NK-92 (cell line): ENCODE results near the gene CYP24A1.

ENCODE experiments used
- DNase-seq: peaks from one replicate; lab custom pipeline; 2025; ENCODE audit not compliant: unreplicated experiment; lab: John Stamatoyannopoulos, UW

The CYP24A1 gene

DNA sequence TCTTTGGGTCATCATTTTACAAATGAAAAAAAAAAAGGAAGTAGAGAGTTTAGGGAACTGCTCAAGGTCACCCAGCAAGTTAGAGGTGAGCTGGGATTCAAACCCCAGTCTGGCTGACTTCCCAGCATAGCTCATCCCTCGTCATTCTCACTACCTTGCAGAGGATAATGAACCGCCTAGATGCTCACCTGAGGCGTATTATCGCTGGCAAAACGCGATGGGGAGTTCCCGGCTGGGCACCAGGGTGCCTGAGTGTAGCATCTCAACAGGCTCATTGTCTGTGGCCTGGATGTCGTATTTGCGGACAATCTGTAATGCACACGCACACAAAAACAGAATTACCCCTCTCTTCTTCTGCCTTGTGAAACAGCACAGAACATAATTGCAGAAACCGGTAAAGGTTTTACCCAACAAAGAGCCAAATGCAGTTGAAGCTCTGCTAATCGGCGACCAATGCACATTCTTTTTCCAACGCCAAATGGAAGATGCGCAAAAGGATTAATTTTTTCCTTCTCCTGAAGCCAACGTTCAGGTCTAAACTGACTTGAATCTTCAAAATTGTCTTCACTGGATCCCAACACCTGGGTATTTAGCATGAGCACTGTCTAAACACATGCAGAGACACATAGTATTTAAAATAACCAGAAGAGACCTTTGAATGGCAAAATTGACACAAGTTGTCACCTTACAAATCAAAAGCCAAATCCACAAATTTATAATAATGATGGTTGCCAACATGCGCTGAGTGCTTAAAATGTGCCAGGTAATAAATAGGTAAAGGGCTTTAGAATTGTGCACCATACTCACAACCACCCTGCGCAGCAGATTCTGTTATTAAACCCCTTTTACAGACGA lies 16.6 kb downstream of the CYP24A1 start:
- DNase-seq = no peak

DNA sequence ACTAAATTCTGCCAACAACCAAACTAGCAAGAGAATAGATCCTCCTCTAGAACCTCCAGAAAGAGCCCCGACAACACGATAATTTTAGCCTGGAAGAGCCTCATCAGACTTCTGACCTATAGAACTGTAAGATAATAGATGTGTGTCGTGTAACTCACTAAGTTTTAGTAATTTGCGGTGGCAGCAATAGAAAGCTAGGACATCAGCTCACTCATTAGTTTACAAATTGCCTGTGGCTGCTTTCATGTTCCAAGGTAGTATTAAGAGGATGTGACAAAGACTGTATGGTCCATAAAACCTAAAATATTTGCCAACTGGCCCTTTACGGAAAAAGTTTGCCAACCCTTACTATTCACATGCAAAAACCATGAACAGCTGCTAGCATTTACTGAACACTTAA lies 17.3 kb downstream of the CYP24A1 start:
- DNase-seq = no peak

DNA sequence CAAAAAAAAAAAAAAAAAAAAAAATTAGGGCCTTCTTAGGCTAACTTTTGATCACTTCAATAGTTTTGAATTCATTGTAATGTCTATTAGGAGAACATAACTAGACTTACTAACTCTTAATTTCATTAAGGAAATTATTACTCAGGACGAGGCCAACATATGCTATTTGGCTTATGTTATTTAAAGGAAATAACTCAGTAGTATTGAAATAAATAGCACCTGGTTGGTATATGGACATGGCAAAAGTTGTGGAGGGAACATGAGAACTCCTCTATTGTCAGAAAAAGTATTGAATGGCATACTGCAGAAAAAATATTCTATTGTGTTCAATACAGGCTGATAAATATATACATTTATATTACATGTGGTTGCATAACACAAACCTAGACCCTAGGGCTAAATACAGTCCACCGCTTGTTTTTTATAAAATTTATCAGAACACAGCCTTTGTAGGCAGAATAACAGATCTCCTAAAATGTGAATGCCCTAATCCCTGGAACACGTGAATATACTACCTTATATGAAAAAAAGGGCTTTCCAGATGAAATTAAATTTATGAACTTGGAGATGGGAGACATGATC lies 18.0 kb downstream of the CYP24A1 start:
- DNase-seq = no peak

DNA sequence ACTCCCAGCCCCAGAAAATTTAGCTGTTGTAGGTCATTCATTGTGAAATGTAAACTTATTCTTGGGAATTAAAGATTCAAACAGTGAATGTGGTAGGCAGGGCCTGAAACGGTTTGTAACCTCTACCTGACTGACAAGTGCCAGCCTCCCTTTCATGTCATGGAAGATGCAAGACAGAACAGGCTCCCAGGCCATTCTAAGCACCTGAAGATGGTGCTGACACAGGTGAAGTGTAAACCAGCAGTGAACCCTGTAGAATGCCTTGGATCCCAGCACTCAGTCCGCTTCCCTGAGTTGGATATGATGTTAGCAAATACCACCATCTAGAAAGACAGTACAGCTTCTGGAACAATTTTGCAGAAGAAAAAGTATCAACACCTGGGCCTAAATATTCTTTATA lies 19.3 kb downstream of the CYP24A1 start:
- no peak for DNase-seq

DNA sequence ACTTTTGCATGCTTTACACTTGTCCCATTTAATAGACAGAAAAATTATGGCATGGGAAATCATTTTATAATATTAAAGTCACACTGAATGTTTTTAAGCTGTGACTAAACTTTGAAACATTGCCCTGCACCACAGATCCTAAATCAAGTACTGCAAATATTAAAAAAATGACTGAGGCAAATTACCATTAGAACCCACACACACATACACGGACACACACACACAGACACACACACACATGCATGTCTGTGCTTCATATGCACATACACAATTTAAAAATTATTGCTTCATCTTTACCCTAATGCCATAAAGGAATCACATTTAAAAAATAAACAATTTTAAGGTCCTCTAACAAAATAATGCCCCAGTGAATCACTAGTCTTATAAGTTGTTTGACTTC lies 19.9 kb downstream of the CYP24A1 start:
- DNase-seq = no peak

DNA sequence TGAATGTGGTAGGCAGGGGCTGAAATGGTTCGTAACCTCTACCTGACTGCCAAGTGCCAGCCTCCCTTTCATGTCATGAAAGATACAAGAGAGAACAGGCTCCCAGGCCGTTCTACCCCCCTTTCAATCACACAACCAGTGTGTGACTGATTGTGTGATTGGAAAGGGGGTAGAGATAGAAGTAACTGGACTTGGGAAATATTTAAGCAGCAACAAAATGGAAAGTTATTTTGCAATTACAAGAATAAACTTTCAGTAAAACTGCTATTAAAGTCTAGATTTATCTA lies 20.8 kb downstream of the CYP24A1 start:
- DNase-seq = no peak

DNA sequence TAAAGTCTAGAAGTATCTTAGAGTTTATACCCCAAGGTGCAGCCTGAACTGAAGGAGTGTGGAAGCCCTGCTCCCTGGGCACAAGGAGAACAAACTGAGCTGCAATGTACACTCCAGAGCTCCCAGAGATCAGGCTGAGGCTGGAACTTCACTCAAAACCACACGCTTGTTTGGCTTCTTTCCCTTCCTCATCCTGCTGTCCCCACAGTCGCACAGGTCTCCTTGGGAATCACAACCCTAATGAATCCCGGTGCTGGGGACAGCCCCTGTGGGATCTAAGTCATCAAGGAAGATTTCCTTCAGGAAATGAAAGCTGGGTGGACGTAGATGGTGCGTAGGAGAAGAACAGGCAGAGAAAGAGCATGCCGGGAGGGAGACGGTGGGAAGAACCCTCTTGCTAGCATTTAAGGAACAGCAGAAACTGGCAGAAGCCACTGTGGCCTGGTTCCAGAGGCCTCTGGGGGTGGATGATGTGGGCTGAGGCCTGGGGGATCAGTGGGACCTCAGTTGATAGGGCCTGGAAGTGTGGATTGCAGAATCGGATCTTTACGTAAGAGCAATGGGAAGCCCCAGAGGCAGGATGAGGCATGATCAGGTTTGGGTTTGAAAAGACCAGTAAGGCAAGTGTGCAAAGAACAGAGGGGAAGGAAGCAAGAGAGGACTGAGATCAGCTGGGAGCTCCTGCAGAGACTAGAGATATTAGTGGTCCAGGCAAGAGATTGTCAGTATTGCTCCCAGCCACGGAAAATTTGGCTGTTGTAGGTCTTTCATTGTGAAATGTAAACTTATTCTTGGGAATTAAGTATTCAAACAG lies 21.4 kb downstream of the CYP24A1 start:
- DNase-seq = no peak

DNA sequence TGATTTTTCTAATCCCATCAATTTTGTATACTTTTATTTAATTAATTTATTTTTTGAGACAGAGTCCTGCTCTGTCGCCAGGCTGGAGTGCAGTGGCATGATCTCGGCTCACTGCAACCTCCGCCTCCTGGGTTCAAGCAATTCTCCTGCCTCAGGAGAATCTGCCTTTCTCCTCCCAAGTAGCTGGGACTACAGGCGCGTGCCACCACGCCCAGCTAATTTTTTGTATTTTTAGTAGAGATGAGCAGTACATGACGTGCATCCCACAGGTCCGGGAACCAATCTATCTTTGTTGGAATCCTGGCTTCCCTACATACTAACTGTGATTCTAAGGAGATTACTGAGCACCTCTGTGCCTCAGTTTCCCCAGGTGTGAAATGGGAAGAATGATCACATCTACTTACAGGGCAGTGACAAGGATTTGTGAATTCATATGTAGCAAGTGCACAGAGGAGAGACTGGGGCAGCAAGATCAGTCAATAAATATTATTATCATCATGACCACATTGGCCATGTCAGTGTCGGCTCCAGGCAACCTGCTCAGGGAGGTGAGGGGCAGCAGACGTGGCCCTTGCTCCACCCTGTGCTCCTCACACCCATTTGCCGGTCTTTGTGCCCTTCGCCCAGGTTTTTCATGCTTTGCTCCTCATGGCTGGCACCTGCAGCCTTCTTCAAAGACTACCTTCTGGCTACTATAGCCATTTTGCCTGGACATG lies 22.1 kb downstream of the CYP24A1 start:
- DNase-seq = no peak

DNA sequence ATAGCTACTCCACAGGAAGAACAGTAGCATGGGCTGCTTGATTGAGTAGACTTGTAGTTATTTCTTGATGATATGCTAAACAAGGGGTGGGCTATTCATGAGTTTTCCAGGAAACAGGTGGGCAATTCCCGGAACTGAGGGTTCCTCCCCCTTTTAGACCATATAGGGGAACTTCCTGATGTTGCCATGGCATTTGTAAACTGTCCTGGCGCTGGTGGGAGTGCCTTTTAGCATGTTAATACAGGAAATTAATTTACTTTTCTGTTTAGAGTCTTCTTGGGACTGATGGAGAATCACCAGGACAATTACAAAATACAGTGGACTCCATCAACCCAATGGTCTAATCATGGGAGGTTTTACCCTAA lies 22.7 kb downstream of the CYP24A1 start:
- DNase-seq = no peak

DNA sequence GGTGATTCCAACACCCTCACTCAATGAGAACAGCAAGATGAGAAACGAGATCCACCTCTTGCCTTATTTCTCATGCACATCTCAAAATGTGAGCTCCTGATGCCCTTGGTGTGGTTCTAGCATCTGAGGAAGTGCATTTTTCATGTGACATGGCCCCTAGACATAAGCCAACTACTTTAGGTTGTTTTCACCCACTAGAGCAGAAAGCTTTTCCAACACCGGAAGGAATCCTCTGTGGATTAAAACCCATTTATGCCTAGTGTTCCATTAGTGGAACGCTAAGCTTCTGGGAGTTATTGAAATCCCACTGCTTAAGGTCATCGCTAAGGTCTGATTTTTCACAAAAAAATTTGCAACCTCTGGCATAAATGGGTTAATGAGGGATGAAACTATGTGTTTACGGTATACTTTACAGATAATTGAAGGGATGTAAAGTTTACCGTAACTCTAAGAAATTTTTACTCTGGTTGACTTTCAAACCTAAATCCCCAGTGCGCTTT lies 24.0 kb downstream of the CYP24A1 start:
- DNase-seq = no peak

DNA sequence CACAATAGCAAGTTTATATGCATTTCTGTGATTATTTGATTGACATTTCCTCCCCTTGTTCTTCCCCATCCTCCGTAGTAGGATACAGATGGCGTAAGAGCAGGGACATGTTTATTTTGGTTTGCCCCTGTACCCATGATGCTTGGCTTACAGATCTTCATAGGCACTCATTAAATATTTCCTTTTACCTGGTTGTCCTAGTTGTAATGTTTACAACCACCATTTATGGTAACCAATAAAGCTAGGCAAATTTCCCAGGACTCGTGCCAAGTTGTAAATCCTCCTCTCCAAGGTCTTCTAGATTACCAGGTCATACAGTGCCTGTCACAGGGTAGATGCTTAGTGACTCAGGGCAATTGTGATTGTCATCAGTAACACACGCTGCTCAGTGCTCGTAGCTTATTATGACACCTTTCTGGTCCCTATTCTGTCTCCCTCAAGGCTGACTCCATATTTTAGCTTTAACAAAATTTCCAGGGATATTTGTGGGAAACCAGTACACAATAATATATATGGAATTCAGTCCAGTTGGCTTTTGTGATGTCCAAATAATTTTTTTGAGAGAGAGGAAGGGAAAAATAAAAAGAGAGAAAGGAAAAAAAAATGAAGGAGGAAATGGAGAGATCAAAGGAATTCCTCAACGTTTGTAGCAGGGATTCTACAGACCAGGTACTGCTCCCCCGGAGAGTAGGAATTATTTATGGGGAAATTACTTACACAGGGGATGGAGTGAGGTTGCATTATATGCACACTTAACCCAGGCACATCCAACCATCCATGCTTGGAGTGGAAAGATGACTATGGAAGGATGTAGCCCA lies 24.6 kb downstream of the CYP24A1 start:
- no peak for DNase-seq

DNA sequence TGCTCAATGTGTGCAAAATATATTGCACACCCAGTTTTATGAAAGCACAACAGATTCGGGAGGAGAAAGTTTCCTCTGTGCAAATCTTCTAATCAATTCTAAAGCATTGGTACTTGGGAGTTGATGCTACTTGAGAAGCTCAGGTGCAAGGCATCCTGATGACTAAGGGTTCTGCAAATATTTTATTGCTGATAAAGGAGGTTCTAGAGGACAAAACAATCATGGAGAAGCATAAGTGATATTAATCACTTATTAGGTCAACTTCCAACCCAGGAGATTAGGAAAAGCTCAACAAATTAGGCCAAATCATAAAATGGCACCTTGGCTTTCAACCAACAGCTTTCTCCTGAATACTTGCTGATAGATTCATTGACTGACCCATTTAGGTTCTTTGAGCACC lies 27.1 kb downstream of the CYP24A1 start:
- no peak for DNase-seq

DNA sequence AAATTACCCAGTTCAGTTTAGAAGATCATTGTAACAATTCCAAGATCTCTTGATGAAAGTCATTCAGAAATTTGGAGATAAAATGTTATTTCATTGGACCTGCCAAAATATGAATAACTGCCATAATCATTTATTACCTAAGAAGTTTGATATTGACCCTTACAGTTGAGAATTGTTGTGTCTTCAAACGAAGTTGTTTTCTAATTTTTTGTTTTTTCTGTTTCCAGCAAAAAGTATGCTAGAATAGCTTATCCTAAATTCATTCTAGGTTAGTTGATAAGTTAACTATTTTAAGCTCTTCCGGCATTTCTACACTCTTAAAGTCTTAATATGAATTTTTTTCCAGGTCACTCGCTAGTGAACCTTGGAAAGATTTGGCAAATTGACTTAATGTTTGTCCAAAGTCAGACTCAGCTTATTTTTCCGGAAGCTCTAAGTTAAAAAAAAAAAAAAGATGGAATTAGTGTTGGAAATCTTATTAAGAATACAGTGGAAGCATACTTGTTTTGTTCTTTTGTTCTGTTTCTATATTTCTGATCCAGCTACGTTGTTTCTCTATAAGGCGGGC lies 28.9 kb downstream of the CYP24A1 start:
- no peak for DNase-seq

DNA sequence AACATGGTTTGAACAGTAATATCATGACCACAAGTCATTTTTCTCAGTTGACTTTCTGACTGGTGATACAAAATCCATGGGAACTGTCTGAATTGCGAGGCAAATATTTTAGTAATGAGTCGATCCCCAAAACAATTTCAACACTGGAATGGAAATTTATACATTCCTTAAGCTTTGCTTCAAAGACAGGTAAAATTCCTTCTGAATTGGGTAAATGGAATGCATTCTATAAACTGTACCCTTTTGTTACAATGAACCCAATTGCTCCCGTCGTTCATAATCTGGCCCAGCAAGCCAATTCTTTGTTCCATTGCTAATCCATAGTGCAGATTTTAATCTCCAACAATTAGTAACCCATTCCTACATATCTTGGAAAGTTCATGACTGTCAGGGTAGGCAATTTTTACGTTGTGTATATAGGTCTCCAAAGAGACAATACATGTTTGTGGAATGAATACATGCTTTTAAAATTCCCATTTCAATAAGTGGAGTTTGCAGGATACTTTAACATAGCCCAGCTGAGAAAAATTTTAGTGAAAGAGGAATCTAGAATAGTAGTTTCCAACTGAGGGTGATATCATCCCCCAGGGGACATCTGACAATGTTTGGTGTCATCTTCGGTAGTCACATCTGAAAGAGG lies 32.7 kb downstream of the CYP24A1 start:
- no peak for DNase-seq

DNA sequence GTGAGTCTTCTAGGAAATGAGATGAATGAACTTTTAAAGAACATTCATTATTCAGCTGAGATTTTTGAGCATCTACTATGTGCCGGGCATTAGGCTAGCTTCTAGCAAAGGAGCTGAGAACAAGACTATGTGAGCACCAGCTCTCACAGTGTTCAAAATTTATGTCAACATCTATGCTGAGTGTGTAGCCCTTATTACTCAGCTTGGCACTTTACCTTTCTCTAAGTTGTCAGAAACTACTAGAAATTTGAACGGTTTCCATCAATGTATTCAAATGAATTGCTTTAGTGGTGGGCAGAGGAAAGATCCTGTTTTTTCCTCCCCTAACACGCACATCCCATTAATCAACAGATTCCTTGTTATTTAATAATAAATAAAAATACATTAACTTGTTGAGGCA lies 33.3 kb downstream of the CYP24A1 start:
- no peak for DNase-seq

DNA sequence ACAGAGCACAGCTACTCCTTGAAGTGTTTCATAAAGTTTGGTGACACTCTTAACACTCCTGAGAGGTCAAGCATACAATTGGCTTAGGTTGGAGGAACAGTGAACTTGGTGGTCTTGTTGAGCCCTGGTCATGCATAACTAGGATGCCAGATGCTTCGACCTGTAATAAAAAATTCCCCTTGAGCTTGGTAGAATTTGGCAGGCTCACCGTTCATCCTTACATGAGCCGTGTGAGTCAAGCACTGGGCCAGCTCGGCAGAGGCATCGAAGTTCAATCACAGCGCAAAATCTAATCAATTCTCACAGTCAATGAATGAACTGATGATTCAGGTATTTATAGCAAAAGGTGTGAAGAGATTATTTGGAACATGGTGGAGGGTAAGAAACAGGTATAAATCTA lies 33.7 kb downstream of the CYP24A1 start:
- DNase-seq = no peak

DNA sequence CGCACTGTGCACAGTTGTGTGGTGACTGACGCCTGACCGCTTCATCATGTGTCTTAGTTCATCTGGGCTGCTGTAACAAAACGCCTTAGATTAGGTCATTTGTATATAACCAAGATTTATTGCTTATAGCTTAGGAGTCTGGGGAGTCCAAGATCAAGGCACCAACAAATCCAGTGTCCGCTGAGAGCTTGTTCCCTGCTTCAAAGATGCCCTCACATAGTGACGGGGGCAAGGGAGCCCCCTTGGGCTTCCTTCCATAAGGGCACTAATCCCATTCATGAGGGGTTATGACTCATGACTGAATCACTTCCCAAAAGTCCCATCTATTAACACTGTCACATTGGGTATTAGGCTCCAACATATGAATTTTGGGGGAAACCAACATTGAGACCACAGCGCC lies 34.6 kb downstream of the CYP24A1 start:
- DNase-seq = no peak

DNA sequence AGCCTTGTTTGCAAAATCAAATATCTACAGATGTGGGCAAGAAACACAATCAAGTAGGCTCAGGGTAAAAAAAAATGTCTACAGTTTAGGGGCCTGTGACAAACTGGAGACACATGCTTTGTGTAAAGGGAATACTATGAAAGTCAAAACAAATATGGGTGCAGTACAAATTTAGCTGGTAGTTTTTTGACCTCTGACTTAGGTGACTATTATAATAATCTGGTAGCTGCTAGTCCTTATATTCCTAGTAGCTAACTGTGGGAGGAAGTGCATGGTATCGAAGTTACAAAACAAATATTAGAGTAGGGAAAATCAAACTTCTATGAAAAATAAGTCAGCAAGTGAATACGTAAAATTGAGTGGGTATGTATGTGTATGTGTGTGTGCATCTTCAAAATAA lies 35.4 kb downstream of the CYP24A1 start:
- no peak for DNase-seq

DNA sequence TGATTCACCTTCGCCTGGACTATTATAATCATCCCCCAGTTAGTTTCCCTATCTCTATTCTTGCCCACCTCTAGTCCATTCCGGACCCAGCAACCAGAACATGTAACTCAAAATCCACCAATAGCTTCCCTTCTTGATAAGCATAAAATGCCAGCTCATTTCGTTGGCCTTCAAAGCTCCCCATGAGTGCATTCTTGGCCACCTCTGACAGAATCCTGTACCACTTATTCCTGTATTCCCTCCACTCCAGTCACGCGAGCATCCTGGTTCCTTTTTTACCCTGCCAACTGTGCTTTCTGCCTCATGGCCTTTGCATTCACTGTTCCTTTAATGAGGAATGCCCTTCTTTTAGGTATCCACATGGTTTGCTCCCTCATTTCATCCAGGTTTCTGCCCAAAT lies 36.7 kb downstream of the CYP24A1 start:
- DNase-seq = no peak
